Stomach (tissue), 4 donors: Measurements from ENCODE around the gene GREM1.

Experiments
- POLR2A ChIP-seq, 4 donors: fragments of 450-650 bp; IDR thresholded peaks; one replicate each; pipeline ENCODE4 v1.6.1; 2016; ENCODE audit warnings: antibody characterized with exemption in 4 of 4, control low read depth in 2 of 4, mild to moderate bottlenecking in 1 of 4, moderate library complexity in 1 of 4
- POLR2AphosphoS5 ChIP-seq, 3 donors: sonication (generic); formaldehyde crosslinking; IDR thresholded peaks; one replicate each; pipeline ENCODE4 v1.6.1; 2016; ENCODE audit warnings: antibody characterized with exemption in 3 of 3

GRCh38 chr15:32718821-32719716 lies 1.3 kb downstream of the GREM1 start:
- TF ChIP-seq POLR2A (IDR thresholded peaks at IDR 0.05) (no peak), POLR2AphosphoS5 (IDR thresholded peaks at IDR 0.05) (no peak)
